KG1 (cell line): ENCODE results near the gene PCDHB11.
"Not testable (repeated sequence)": the region's sequence is repeated elsewhere in the genome, so short reads cannot be mapped to it uniquely, and the experiment has no call there.

ENCODE experiments used
- DNase-seq: peaks from one replicate; lab custom pipeline; 2025; lab: John Stamatoyannopoulos, UW

Gene PCDHB11

DNA sequence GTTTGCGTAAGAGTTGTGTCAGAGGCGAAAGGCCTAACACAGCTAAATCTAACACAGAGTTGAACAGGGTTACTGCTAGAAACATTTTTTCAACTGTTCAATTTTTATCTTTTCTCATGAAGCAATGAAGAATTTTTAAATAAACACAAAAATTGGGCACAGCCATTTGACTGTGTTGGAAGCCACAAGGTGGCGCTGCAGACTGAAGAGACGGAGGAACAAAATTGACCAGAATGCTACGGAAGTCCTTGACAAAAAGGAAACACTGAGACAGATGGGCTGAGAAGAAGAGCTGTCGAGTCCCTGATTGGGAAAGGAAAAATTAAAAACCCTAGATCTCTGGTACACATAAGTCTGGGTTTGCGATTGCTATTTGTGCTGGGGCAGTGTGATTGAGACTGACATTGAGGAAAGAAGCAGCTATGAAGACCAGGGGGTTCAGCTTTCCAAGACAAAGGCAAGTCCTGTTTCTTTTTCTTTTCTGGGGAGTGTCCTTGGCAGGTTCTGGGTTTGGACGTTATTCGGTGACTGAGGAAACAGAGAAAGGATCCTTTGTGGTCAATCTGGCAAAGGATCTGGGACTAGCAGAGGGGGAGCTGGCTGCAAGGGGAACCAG, 12.4 kb upstream of the PCDHB11 start, which contains the start of gene PCDHB9:
TSS of gene PCDHB9 (plus strand) at position 265 of the 616 bp plus-strand sequence. CDS start at position 423, 158 bp downstream.
- DNase-seq: no peak

DNA sequence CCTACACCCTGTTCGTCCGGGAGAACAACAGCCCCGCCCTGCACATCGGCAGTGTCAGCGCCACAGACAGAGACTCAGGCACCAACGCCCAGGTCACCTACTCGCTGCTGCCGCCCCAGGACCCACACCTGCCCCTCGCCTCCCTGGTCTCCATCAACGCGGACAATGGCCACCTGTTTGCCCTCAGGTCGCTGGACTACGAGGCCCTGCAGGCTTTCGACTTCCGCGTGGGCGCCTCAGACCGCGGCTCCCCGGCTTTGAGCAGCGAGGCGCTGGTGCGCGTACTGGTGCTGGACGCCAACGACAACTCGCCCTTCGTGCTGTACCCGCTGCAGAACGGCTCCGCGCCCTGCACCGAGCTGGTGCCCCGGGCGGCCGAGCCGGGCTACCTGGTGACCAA, 10.7 kb upstream of the PCDHB11 start:
- not testable (repeated sequence) for DNase-seq

DNA sequence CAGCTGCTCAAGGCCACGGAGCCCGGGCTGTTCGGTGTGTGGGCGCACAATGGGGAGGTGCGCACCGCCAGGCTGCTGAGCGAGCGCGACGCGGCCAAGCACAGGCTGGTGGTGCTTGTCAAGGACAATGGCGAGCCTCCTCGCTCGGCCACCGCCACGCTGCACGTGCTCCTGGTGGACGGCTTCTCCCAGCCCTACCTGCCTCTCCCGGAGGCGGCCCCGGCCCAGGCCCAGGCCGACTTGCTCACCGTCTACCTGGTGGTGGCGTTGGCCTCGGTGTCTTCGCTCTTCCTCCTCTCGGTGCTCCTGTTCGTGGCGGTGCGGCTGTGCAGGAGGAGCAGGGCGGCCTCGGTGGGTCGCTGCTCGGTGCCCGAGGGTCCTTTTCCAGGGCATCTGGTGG, 10.3 kb upstream of the PCDHB11 start:
- DNase-seq: not testable (repeated sequence)

DNA sequence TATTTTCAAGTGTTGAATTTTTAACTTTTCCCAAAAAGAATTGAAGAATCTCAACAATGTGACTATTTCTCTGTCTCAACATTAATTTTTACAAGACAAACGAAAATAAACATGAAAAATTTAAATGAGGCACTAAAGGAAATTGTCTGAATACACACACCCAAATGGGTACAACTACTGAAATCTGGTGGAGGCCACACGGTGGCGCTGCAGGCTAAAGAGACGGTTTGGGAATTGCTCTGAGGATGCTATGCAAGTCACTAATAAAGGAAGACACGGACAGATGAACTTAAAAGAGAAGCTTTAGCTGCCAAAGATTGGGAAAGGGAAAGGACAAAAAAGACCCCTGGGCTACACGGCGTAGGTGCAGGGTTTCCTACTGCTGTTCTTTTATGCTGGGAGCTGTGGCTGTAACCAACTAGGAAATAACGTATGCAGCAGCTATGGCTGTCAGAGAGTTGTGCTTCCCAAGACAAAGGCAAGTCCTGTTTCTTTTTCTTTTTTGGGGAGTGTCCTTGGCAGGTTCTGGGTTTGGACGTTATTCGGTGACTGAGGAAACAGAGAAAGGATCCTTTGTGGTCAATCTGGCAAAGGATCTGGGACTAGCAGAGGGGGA, 7.2 kb upstream of the PCDHB11 start, which contains the start of gene PCDHB10:
TSS of gene PCDHB10 (plus strand) at position 244 of the 616 bp plus-strand sequence. CDS start at position 444, 200 bp downstream.
- no peak for DNase-seq

DNA sequence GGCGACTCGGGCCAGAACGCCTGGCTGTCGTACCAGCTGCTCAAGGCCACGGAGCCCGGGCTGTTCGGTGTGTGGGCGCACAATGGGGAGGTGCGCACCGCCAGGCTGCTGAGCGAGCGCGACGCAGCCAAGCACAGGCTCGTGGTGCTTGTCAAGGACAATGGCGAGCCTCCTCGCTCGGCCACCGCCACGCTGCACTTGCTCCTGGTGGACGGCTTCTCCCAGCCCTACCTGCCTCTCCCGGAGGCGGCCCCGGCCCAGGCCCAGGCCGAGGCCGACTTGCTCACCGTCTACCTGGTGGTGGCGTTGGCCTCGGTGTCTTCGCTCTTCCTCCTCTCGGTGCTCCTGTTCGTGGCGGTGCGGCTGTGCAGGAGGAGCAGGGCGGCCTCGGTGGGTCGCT, 5.1 kb upstream of the PCDHB11 start:
- DNase-seq: not testable (repeated sequence)

DNA sequence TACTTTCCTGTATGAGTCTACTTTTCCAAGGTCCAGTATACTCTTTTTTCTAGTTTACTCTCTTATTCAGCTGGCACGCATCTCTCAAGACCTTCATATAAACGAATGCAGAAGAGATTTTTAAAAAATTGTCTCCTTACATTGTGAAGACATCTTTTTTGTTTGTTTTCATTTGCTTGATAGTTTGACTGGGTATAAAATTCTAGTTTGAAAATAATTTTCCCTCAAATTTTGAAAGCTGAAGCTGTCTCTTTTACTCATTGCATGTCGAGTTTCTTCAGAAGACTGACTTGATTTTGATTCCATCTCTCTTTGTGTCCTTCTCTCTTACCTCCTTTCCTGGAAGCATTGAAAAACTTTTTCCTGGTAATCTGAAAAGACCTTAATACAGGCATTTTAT, 3.1 kb upstream of the PCDHB11 start:
- no peak for DNase-seq

DNA sequence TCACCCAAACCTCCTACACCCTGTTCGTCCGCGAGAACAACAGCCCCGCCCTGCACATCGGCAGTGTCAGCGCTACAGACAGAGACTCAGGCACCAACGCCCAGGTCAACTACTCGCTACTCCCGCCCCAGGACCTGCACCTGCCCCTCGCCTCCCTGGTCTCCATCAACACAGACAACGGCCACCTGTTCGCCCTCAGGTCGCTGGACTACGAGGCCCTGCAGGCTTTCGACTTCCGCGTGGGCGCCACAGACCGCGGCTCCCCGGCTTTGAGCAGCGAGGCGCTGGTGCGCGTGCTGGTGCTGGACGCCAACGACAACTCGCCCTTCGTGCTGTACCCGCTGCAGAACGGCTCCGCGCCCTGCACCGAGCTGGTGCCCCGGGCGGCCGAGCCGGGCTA, 1.7 kb downstream of the PCDHB11 start:
- not testable (repeated sequence) for DNase-seq

DNA sequence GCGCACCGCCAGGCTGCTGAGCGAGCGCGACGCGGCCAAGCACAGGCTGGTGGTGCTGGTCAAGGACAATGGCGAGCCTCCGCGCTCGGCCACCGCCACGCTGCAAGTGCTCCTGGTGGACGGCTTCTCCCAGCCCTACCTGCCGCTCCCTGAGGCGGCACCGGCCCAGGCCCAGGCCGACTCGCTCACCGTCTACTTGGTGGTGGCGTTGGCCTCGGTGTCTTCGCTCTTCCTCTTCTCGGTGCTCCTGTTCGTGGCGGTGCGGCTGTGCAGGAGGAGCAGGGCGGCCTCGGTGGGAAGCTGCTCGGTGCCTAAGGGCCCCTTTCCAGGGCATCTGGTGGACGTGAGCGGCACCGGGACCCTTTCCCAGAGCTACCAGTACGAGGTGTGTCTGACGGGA, 2.2 kb downstream of the PCDHB11 start:
- DNase-seq: not testable (repeated sequence)

DNA sequence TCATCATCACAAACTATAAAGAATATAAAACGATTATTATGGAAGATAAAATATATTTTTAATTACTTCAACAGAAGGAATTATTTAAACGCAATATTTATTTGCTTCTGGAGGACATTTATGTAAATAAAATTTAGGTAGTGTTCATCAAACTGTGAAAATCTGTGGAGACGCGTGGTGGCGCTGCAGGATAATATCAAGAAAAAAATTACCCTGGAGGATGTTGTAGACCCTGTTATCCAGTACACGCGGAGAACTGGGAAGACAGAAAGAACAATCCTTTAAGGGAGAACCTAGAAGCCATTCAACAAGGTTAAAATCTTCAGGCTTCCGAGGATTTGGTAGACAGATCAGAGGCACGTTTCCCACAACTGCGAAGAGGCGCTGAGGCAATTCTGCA, 9.1 kb downstream of the PCDHB11 start, which contains the start of gene PCDHB12:
TSS of gene PCDHB12 (plus strand) at position 242 of the 400 bp plus-strand sequence. CDS start 189 bp downstream, outside the sequence.
- DNase-seq: no peak

DNA sequence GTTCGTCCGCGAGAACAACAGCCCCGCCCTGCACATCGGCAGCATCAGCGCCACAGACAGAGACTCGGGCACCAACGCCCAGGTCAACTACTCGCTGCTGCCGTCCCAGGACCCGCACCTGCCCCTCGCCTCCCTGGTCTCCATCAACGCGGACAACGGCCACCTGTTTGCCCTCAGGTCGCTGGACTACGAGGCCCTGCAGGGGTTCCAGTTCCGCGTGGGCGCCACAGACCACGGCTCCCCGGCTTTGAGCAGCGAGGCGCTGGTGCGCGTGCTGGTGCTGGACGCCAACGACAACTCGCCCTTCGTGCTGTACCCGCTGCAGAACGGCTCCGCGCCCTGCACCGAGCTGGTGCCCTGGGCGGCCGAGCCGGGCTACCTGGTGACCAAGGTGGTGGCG, 10.9 kb downstream of the PCDHB11 start:
- not testable (repeated sequence) for DNase-seq

DNA sequence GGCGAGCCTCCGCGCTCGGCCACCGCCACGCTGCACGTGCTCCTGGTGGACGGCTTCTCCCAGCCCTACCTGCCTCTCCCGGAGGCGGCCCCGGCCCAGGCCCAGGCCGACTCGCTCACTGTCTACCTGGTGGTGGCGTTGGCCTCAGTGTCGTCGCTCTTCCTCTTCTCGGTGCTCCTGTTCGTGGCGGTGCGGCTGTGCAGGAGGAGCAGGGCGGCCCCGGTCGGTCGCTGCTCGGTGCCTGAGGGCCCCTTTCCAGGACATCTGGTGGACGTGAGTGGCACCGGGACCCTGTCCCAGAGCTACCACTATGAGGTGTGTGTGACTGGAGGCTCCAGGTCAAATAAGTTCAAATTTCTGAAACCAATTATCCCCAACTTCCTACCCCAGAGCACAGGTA, 11.4 kb downstream of the PCDHB11 start:
- DNase-seq: not testable (repeated sequence)

DNA sequence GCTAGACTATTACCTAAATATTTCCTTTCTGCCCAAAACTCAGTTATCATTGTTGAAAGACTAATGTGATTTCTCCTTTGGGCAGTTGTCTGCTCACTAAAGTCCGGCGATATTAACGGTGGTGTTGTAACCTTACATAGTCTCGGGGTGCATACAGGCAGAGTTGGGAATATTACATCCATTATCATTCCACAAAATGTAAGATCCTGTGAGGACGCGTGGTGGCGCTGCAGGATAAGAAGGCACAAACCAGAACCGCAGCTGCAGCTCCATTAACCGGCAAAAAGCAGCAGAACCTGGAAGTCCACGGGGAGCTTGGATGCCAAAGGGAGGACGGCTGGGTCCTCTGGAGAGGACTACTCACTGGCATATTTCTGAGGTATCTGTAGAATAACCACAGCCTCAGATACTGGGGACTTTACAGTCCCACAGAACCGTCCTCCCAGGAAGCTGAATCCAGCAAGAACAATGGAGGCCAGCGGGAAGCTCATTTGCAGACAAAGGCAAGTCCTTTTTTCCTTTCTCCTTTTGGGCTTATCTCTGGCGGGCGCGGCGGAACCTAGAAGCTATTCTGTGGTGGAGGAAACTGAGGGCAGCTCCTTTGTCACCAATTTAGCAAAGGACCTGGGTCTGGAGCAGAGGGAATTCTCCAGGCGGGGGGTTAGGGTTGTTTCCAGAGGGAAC, 14.4 kb downstream of the PCDHB11 start, which contains the start of gene PCDHB13:
TSS of gene PCDHB13 (plus strand) at position 264 of the 684 bp plus-strand sequence. CDS start at position 469, 205 bp downstream.
- not testable (repeated sequence) for DNase-seq

DNA sequence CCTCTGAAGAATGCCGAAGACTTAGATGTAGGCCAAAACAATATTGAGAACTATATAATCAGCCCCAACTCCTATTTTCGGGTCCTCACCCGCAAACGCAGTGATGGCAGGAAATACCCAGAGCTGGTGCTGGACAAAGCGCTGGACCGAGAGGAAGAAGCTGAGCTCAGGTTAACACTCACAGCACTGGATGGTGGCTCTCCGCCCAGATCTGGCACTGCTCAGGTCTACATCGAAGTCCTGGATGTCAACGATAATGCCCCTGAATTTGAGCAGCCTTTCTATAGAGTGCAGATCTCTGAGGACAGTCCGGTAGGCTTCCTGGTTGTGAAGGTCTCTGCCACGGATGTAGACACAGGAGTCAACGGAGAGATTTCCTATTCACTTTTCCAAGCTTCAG, 15.2 kb downstream of the PCDHB11 start:
- not testable (repeated sequence) for DNase-seq

DNA sequence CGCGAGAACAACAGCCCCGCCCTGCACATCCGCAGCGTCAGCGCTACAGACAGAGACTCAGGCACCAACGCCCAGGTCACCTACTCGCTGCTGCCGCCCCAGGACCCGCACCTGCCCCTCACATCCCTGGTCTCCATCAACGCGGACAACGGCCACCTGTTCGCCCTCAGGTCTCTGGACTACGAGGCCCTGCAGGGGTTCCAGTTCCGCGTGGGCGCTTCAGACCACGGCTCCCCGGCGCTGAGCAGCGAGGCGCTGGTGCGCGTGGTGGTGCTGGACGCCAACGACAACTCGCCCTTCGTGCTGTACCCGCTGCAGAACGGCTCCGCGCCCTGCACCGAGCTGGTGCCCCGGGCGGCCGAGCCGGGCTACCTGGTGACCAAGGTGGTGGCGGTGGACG, 16.1 kb downstream of the PCDHB11 start:
- DNase-seq: not testable (repeated sequence)

DNA sequence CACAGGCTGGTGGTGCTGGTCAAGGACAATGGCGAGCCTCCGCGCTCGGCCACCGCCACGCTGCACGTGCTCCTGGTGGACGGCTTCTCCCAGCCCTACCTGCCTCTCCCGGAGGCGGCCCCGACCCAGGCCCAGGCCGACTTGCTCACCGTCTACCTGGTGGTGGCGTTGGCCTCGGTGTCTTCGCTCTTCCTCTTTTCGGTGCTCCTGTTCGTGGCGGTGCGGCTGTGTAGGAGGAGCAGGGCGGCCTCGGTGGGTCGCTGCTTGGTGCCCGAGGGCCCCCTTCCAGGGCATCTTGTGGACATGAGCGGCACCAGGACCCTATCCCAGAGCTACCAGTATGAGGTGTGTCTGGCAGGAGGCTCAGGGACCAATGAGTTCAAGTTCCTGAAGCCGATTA, 16.6 kb downstream of the PCDHB11 start:
- DNase-seq: not testable (repeated sequence)

DNA sequence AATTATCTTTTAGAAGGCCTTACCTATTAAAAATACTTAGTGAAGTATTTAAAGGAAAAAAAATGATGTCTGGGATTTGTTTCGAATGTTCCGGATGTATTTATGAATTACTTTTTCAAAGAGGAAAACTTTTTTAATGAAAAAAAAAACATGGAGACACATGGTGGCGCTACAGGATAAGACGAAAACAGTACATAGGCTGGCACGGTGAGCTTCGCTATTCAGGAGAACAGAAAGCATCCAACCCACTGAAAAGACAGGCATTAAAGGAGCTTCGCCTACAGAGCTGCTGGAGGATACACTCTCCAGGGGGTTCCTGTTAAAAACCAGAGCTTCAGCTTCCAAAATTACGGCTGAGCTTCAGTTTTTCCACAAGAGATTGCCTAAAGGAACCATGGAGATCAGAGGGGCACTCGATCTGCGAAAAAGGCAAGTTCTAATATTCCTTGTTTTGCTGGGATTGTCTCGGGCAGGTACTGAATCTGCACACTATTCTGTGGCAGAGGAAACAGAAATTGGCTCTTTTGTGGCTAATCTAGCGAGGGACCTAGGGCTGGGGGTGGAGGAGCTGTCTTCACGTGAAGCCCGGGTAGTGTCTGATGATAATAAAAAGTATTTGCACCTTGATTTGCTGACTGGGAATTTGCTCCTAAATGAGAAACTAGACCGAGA, 23.8 kb downstream of the PCDHB11 start, which contains the start of gene PCDHB14:
TSS of gene PCDHB14 (plus strand) at position 232 of the 672 bp plus-strand sequence. CDS start at position 395, 163 bp downstream.
- no peak for DNase-seq

DNA sequence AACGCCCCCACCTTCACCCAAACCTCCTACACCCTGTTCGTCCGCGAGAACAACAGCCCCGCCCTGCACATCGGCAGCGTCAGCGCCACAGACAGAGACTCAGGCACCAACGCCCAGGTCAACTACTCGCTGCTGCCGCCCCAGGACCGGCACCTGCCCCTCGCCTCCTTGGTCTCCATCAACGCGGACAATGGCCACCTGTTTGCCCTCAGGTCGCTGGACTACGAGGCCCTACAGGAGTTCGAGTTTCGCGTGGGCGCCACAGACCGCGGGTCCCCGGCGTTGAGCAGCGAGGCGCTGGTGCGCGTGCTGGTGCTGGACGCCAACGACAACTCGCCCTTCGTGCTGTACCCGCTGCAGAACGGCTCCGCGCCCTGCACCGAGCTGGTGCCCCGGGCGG, 25.4 kb downstream of the PCDHB11 start:
- DNase-seq: not testable (repeated sequence)

DNA sequence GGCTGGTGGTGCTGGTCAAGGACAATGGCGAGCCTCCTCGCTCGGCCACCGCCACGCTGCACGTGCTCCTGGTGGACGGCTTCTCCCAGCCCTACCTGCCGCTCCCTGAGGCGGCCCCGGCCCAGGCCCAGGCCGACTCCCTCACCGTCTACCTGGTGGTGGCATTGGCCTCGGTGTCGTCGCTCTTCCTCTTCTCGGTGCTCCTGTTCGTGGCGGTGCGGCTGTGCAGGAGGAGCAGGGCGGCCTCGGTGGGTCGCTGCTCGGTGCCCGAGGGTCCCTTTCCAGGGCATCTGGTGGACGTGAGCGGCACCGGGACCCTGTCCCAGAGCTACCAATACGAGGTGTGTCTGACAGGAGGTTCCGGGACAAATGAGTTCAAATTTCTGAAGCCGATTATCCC, 26.0 kb downstream of the PCDHB11 start:
- DNase-seq: not testable (repeated sequence)

DNA sequence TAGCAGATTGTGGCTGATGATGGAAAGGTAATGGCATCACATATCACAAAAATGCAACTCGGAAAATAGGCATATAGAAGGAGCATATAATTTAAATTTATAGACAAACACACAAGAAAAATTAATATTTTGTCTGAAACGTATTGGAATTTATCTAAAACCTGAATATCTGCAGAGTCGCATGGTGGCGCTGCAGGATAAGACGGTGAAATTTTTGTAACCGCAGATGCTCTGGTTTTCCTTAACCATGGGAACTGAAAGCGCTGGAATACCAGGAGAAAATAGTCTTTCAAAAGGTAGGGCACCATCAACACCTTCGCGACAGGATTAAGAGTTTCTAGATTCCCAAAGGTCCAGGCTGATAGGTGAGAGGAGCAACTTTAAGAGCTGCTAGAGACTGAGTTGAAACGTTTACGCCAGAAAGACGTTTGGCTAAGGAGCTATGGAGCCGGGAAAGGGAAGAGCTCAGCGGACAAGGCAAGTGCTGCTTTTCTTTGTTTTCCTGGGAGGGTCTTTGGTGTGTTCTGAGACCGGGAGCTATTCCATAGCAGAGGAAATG, 34.8 kb downstream of the PCDHB11 start:
- DNase-seq: no peak

DNA sequence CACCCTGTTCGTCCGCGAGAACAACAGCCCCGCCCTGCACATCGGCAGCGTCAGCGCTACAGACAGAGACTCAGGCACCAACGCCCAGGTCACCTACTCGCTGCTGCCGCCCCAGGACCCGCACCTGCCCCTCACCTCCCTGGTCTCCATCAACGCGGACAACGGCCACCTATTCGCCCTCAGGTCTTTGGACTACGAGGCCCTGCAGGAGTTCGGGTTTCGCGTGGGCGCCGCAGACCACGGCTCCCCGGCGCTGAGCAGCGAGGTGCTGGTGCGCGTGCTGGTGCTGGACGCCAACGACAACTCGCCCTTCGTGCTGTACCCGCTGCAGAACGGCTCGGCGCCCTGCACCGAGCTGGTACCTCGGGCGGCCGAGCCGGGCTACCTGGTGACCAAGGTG, 36.5 kb downstream of the PCDHB11 start:
- not testable (repeated sequence) for DNase-seq

DNA sequence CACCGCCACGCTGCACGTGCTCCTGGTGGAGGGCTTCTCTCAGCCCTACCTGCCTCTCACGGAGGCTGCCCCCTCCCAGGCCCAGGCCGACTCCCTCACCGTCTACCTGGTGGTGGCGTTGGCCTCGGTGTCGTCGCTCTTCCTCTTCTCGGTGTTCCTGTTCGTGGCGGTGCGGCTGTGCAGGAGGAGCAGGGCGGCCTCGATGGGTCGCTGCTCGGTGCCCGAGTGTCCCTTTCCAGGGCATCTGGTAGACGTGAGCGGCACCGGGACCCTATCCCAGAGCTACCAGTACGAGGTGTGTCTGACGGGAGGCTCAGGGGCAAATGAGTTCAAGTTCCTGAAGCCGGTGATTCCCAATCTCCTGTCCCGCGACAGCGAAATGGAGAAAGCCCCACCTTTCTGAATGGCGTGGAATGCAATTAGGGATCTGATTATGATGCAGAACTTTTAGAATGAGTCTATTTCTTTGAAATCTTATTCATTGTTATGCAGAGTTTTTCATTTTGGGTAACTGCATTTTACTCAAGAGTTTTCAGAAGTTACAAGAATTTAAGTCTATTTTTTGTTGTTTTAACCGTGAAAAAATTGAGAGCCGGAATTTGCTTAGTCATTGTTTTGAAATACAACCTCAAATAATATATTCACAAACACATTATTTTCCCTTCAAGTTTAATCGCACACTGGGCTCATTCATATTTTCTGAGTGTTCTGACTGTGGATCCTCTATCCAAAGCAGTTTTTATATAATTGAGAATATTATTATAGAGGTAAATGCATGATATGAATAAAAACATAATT, 37.3 kb downstream of the PCDHB11 start:
- DNase-seq: no peak
